Stimulated activated CD8-positive, alpha-beta memory T cell treated with anti-CD3 and anti-CD28 coated beads, Interleukin-15, amount 100 ng/mL, for 4 hours (primary cell): ENCODE data around the gene CCDC97.
"Not testable (repeated sequence)": the region's sequence is repeated elsewhere in the genome, so short reads cannot be mapped to it uniquely, and the experiment has no call there.

ENCODE experiments used
- DNase-seq, 2 donors: peaks; one replicate each; pipeline ENCODE4 v3.0.0-alpha.2; 2020; ENCODE audit warnings: low read depth in 2 of 2

The CCDC97 gene

GRCh38 chr19:41335467-41335866 lies 25.5 kb downstream of the CCDC97 start:
- no peak for DNase-seq

- DNase-seq = no peak
These were observed 30.0 kb downstream of the CCDC97 start for GRCh38 chr19:41339936-41340335.

- DNase-seq = no peak
These were observed 31.9 kb downstream of the CCDC97 start for GRCh38 chr19:41341669-41342490.

GRCh38 chr19:41344162-41344561 lies 34.2 kb downstream of the CCDC97 start:
- no peak for DNase-seq

- DNase-seq = not testable (repeated sequence)
These were observed 36.9 kb downstream of the CCDC97 start for GRCh38 chr19:41346916-41347315.

DNA sequence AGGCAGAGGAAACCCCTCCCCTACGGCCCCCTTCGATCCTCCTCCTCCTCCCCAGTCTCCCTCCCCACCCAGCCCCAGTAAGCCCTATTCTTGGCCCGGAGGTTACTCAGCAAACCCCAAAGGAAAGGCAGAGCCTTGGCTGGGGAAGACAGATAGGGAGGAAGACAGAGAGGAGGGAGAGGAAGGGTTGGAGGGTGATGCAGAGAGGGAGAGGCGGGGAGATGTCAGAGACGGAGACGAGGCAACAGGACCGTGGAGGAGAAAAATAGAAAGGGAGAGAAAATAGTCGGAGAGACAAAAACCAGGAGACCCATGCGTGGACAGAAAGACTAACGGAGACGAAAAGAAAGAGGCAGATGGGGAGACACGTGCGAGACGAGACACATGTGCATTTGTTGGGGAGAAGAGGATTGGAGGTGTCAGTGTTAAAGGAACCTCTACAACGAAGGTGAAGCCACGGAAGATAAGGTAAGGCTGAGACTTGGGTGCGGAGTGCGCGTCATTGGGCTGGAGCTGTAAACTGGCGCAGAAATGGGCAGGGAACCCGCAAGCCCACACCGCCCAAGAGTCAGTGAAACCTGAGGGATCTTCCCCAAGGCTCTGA lies 40.9 kb downstream of the CCDC97 start:
- DNase-seq = no peak

GRCh38 chr19:41351339-41352245 lies 41.6 kb downstream of the CCDC97 start:
- peak; percentile 80 to 81 for DNase-seq

DNA sequence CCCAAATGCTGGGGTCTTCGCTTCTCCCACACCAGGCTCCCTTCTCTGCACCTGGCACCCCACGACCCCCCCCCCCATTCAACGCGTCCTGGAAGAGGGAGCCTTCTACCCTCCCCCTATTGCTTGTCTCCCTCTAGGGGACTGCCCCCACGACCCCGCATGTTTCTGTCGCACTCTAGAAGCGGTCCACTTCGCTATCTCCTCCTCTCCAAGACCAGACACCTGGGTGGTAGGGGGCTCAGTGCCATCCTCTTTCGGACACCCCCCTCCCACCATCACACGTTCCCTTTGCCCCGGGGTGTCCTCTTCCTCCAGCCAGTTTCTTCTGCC lies 42.3 kb downstream of the CCDC97 start:
- DNase-seq = no peak

DNA sequence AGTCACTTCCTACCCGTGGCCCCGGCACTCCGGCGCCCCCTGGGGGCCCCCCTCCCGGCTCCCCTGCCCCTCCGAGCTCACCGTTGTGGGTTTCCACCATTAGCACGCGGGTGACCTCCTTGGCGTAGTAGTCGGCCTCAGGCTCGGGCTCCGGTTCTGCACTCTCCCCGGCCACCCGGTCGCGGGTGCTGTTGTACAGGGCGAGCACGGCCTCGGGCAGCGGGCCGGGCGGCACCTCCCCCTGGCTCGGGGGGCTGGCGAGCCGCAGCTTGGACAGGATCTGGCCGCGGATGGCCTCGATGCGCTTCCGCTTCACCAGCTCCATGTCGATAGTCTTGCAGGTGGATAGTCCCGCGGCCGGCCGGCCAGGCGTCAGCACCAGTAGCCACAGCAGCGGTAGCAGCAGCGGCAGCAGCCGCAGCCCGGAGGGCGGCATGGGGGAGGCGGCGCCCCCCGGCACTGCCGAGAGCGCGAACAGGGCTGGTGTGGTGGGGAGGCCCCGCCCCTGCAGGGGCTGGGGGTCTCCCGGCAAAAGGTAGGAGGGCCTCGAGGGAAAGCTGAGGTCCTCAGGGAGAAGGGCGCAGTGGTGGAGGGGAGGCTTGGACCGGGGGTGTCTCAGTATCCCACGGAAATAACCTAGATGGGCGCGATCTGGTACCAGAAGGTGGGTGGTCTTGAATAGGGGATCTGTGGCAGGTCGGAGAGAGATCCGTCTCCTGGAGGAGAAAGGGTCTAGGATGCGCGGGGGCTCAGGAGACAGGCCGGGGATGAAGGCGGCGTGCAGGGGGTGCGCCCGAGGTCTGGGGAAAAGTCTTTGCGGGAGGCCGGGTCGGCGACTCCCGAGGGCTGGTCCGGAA lies 42.9 kb downstream of the CCDC97 start:
- DNase-seq = peak; percentile 66 to 70

GRCh38 chr19:41353466-41354342 lies 43.7 kb downstream of the CCDC97 start, which contains the start of gene TGFB1:
Gene TGFB1, minus strand, starts transcription at chr19:41353922. Its CDS starts 878 bp downstream, at chr19:41353044.
- peak; percentile 92 to 94 for DNase-seq

DNA sequence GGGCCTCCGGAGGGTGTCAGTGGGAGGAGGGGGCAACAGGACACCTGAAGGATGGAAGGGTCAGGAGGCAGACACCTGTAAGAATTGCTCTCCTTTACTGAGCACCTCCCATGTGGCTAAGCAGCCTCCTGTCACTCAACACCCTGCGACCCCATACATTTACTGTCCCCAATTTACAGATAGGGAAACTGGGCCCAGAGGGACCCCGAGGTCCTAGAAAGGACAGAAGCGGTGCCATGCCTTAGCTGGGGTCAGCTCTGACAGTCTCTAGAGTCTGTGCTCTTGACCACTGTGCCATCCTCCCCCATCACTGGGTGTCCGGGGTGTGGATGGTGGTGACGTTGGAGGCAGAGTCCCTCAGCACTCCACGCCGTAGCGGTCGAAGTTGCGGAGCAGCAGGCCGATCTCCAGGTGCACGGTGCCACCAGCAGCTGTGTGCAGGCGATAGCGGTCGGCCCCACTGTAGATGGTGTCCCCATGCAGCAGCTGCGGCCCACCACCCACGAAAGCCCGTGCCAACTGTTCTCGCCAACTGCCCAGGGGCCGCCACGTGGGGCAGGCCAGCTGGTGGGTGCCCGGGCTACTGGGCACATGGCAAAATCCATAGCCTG lies 44.5 kb downstream of the CCDC97 start:
- DNase-seq = no peak

- no peak for DNase-seq
These were observed 45.1 kb downstream of the CCDC97 start for GRCh38 chr19:41355035-41355434.

- no peak for DNase-seq
These were observed 45.8 kb downstream of the CCDC97 start for GRCh38 chr19:41355802-41356201.

DNA sequence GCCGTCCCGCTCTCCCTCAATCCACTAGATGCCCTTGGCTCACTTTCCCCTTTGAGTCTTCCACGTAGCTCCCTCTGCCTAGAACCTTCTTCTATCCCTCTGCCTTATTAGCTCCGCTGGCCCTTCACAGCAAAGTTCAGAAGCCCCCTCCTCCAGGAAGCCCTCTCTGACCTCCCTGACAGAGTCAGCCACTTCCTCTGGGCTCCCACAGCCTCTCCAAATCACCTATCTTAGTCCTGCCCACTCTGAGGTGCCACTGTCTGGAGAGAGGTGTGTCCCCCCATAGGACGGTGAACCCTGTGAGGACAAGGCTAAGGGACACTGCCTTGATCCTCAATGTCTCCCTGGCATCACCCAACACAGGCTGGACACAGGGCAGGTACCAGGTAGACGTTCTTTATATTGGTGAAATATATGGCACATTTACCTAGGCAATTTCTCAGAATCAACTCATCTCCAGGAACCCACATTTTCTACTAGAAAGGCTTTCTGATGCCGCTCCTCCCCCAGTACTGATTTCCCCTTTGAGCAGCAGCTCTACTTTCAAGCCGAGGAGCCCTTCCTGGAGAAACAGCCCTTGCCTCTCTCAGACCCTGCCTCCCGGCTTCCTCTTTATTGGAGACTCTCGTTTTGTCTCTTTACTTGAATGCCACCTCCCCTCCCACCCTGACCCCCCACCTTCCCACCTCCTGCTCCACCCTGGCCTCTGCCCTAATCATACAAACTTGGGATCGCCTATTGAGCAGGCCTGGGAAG lies 47.2 kb downstream of the CCDC97 start:
- DNase-seq = no peak

DNA sequence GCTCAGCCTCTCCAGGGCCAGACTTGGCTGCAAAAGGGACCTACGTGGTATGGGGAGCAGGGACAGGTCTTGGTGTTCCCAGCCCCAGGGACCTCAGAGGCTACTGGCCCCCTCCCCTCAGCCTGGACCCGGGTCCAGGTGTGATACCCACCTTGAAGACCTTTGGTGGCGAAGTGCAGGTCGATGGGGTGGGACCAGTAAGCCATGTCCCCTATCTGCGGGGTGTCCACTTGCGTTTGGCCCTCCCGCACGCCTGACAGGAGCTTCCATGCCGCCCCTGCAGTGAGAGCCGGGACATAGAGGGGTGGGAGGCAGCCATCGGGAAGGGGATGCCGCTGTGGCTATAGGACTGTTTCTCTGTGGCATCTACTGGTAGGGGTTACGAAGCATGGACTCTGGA lies 47.8 kb downstream of the CCDC97 start:
- DNase-seq = no peak

GRCh38 chr19:41359741-41360140 lies 49.8 kb downstream of the CCDC97 start:
- DNase-seq = no peak

DNA sequence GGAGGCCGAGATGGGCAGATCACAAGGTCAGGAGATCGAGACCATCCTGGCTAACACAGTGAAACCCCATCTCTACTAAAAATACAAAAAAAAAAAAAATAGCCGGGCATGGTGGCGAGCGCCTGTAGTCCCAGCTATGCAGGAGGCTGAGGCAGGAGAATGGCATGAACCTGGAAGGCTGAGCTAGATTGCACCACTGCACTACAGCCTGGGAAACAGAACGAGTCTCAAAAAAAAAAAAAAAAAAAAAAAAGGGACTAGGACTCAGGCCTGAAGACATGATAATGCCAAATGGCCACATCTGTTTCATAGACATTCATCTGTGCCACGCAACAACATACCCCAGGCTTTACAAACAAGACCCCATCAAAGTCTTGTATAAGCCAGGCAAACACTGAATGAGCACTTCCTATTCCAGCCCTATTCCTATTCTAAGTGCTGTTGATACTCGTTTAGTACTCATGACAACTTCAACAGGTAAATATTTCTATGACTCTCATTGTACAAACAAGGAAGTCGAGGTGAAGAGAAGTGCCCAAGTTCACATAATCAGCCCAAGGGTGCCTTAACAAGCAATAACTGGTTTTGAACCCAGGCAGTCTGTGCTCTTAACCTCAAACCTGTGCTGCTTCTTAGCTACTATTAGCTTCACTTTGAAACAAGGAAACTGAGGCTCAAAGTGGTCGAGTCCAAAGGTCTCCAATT lies 52.3 kb downstream of the CCDC97 start:
- DNase-seq = no peak

DNA sequence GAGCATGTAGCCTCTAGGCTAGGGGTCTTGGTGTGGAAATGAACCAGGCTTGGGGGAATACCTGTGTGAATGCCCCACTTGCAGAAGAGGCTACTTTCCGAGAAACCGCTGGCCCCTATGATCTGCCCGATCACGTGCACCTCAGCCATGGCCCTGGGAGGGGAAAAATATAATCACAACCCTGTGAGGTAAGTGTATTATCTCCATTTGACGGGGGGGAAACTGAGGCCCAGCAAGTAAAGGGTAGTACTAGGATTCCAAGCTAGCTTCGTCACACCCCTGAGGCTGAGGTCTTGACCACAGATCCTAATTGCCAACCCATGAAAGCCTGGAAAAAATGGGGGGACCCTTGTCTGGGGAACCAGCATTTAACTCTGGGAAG lies 53.4 kb downstream of the CCDC97 start:
- DNase-seq = no peak
